ENCODE measurements around the gene TMCC2.
"Not testable (repeated sequence)": the region's sequence is repeated elsewhere in the genome, so short reads cannot be mapped to it uniquely, and the experiment has no call there.

Gene TMCC2

DNA sequence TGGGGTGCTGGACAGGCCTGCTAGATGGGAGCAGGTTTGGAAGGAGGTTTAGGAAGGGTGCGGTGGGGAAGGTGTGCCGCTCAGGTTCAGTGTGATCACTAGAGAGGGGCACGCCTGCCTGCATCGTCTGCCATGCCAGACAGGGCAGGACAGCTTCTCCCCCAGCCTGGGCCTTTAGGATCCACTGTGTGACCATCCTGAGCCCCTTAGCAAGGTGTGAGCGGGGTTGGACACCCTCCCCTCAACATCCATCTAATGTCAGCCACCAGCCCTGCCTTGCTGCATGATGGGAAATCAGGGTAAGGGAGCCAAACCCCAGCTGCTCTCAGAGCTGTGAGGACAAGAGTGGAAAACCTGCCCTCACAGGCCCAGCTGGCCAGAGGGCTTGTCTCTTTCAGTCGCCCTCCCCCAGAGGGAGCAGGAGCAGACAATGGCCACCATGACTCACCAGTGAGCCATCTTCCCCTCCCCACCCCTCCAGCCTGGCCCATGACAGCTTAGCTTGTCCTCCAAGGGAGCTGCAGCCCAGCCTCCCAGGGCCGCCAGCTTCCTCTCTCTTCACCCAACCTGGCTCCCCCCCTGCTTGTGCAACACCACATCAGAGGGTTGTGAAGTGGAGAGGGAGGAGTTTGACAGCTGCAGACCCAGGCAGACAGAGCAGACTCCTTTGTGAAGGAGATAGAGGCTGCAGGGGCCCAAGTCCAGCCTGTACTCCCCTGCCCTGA, 56.8 kb downstream of the TMCC2 start:
- no peak for FAIRE-seq

DNA sequence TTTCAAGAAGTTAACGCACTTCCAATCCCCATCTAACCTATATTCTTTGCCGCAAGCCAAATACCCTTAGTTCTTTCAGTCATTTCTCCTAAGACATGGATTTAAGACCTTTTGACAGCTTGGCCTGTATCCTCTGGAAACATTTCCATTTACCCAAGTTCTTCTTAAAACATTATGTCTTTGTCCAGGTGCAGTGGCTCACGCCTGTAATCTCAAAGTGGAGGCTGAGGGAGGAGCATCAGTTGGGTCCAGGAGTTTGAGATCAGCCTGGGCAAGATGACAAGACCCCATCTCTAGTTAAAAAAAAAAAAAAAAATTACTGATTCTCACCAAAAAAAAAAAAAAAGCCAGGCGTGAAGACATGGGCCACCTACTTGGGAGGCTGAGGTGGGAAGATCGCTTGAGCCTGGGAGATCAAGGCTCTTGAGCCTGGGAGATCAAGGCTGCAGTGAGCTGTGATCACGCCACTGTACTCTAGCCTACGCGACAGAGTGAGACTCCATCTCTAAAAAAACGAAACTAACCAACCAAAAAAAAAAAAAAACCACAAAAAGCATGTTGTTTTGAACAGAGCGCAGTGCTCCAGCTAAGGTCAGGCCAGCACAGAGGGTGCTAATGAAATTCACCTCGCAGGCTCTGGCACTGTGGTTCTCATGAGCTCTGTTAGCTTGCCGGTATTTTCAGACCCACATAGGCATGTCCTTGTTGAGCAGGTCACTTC, 57.8 kb downstream of the TMCC2 start:
- no peak for FAIRE-seq

DNA sequence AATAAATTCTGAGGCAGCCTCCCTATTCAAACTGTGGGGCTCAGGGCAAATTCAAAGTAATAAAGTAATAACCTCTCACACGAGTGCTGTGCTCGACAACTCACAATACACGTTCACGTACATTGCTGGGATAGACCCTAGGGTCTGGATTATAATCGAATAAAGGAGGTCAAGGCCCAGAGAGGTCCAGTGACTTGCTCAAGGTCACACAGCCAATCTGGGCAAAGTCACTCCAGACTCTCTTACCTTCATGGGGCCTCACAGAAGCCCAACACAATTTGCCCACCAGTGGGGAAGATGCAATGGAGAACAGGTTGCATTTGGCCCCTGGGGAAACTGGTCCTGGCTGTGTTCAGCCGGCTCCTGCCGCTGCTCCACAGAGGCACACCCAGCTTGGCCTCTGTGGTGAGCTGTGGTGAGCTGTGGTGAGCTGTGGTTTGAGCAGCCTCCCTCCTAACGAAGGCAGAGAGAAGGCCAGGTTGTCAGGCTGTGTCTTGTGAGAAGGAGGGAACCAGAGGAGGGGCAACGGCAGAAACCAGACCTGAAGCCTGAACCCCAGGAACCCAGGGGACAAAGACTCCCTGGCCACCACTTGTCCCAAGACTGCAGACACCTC, 58.7 kb downstream of the TMCC2 start:
- FAIRE-seq = no peak

DNA sequence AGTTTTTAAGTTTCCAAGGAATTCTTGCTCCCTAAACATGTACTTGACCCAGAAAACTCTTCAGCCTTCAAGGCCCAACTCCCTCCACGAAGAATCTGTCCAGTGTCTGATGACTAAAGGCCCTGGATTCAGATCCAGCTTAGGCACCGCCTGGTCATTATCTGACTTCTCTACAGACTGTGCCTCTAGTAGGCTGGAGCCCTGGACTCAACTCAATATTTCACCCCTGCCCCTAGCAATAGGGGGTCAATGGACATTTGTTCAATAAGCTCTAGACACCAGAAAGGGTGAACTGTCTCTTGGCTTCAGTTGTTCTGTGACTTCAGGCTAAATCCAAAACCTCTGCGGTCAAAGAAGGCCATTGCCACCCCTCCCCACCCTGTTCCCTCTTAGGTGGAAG, 59.3 kb downstream of the TMCC2 start:
- no peak for FAIRE-seq

DNA sequence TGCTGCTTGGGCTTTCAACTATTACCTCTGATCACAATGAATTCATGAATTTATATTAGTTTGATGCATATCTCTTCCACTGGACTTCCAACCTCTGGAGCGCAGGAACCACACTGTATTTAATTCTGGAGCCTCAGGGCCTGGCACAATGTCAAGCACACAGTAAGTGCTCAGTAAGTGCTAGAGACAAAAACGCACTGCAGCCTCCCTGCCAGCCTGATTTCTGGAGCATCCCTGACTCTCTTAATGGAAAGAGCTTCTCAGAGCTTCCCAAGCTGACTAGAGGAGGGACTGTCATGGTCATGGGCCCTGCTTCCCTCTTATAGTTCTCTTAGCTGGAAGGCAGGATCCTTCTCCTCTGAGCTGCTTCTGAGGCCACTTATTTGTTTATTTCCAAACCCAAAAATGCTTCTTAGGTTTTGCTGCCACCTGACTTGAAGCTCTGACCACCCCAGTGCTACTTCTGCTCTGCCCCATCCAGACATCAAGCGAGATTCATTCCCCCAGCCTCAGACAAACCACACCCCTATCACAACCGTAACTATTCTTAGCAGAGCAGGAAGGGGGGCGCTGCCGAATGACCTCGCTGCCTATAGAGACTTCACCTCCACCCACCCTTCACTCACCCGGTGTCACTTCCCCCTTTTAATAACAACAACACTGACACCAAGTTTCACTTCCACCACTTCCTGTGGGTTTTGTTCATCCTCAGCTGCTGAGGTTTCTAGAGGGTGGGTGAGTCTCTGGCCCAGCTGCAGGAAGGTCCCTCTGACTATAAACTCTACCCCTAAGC, 60.2 kb downstream of the TMCC2 start:
- no peak for FAIRE-seq

DNA sequence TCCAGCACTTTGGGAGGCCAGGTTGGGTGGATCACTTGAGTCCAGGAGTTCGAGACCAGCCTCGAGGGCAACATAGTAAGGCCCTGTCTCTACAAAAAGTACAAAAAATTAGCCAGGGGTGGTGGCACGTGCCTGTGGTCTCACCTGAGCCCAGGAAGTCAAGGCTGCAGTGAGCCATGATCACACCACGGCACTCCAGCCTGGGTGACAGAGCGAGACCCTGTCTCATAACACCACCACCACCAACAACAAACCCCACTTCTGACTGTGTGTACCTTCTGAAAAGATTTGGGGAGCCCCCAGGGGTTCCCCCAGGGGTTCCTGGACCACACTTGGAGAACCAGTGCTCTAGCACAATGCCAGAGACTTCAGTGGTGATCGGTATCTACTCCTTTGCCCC, 63.9 kb downstream of the TMCC2 start:
- no peak for FAIRE-seq

DNA sequence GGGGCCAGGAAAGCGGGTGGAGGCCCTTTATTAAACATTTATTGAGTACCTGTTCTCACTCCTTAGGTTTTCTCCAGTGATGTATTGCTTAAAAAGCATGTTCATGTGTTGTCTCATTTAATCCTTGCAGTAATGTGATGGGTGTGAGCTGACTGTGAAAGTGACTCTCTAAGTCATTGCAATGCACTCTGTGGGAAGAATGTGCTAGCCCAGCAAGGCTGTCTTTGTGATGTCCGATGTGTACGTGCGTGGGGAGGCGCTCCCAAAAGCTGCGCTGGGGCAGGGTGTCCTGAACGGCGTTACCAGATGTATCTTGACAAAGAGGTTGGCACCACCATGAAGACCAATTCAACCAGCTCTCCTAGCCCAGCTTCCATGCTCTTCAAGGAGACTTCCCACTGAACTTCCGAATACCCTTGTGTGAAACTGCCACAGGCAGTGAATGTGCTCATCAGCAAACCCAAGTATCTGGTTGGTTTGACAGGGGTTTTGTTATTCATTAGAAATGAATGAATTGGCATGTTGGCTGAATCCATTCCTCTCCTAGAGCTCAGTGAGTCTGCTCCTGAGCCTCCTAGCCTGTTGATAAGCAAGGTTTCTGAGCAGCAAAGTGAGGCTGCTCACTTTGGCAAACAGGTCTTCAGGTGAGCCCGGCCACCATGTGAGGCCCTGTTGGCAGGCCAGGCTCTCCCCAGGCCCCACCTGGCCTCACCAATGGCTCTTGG, 65.8 kb downstream of the TMCC2 start:
- no peak for FAIRE-seq

DNA sequence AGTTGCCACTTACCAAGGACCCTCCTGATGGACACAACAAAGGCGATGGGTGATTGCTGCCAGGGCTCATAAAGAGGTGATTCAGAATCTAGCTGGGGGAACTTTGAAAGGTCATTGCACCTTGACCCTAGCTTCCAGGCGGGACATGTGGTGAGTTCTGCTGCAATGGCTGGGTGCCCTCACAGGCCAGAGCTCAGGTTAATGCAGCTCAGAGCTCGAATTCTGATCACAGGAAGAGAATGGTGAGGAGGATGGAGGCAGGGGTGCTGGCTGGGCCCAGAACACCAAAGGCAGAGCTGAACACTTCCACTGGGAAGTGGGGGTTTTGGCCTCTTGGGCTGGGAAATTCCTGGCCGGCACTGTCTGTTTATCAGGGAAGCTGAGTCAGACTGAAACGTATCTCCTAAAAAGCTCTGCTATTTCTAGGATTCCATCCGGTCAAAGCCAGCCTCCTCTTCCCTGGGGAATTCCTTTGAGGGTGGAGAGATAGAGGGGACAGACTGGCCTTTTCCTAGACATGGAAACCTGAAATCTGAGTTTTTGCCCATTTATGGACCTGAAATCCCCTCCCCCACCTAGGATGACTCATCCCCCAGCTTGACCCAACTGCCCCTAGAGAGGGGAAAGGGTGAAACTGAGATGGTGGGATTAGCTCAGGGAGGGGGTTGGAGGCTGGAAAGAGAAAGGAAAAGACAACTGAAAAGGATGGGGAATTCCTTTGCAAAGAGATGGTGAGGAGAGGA, 66.6 kb downstream of the TMCC2 start:
- FAIRE-seq = no peak

DNA sequence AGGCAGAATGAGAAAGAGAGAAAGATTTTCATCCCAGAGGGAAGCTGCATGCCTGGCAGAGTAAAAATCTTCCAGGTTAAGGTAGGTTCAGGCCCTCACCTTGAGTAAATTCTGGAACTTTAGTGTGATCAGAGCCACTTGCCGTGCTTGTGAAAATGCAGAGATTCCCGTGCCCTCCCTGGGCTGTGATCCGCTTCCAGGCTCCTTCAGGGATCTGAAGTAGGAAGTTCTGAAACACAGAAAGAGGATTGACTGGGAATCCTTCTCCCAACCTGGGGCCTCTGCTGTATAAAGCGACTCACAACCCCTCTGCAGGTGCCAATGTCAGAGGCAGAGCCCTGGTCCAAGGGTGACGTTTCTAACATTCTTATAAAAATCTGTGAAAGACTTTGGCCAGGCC, 67.2 kb downstream of the TMCC2 start:
- no peak for FAIRE-seq

DNA sequence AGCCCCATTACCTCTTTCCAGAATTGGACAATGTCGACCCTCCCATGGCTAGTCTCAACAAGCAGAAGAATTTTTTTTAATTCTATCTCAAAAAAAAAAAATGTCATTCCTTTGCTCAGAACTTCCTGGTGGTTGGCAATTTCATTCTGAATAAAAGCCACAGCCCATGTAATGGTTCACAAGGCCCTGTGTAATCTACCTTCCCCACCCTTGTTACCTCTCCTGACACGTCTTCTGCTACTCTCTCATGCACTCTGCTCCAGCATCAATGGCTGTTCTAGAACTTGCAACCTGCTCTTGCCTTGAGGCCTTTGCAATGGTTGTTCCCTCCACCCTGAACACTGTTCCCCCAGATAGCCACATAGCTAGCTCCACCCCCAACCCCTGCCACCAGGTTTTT, 68.4 kb downstream of the TMCC2 start:
- FAIRE-seq = no peak

DNA sequence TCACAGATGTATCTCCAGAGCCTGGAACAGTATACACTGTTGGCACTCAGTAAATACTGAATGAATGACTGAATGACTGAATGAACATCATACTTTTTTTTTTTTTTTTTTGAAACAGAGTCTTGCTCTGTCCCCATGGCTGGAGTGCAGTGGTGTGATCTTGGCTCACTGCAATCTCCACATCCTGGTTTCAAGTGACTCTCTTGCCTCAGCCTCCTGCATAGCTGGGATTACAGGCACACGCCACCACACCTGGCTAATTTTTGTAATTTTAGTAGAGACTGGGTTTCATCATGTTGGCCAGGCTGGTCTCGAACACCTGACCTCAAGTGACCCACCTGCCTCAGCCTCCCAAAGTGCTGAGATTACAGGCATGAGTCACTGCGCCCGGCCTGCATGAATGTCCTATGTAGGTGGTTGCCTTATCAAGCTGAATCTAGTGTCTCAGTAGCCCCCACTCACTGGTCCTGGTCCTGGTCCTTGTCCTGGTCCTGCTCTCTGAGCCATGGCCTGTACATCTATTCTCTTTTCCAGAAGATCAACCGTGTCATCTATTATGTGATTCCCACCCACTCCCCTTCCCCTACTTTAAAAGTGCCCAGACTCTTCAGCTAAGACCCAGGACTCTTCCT, 69.9 kb downstream of the TMCC2 start:
- not testable (repeated sequence) for FAIRE-seq

DNA sequence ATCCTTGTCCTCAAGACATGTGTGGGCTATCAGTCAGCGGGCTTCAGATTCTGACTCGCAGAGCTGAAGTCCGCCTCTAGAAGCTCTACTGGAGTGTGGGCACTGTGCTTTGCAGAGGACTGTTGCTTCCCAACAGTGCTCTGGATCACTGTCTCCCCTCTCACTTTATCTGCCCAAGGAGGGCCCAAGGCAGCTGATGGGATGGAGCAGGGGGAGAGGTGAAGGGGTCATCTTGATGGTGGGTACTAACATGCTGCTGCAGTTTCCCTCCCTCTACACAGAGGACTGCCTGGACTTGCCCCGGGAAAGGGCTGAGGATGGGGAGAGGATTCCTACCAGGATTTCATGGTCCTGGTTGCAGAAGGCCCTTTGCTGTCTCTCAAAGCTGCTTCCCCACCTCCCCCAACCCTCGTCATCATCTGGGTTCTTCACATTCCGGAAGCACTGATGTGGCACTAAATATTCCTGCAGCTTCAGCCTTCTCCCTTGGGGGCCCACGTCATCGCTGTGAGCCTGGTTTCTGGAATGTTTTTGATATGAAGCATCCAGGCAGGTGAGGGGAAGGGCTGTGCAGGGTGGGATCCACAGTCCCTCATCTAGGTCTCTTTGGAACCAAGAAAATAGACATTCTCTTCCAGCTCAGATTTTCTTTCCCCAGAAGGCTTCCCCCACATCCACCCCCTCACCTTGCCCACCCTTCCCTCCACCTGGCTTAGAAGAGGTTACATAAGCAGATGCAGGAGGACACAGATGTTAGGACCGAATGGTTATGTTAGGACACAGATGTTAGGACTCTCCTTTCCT, 70.6 kb downstream of the TMCC2 start:
- FAIRE-seq = no peak

DNA sequence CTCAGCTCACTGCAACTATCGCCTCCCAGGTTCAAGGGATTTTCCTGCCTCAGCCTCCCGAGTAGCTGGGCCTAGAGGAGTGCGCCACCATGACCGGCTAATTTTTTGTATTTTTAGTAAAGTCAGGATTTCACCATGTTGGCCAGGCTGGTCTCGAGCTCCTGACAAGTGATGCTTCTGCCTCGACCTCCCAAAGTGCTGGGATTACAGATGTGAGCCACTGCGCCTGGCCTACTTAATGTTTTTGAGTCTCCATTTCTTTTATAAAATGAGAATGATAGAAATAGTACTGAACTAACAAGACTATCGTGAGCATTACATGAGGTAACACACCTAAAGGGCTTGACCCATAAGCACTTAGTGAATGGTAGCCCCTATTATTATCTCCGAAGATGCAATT, 72.4 kb downstream of the TMCC2 start:
- FAIRE-seq = no peak

DNA sequence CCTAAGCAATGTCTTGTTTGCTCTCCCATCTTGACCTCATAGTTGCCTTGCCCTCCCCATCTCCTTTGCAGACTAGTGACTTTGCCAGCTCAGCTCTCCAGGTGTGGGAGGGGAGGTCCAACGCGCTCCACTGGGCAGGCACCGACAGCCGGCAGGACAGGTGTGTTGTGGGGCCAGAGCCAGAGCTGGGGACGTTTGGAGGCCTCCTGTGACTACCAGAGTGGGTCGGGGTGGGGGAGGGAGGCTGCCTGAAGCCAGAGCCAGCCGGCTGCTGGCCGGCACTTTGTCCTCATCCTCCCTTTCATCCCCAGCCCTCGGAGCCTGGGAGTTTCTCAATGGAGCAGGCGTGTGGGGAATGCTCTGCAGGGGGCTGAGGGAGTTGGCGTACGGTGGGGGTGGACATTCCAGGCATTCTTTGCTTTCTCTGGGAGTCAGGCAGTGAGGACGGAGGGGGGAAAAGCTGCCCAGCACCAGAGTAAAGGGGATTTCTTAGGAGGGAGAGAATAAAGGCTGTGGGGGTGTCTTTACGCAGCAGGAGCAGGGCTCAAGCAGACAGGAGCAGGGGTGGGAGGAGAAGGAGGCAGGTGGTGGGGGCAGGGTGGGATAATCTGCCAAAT, 73.6 kb downstream of the TMCC2 start:
- no peak for FAIRE-seq

DNA sequence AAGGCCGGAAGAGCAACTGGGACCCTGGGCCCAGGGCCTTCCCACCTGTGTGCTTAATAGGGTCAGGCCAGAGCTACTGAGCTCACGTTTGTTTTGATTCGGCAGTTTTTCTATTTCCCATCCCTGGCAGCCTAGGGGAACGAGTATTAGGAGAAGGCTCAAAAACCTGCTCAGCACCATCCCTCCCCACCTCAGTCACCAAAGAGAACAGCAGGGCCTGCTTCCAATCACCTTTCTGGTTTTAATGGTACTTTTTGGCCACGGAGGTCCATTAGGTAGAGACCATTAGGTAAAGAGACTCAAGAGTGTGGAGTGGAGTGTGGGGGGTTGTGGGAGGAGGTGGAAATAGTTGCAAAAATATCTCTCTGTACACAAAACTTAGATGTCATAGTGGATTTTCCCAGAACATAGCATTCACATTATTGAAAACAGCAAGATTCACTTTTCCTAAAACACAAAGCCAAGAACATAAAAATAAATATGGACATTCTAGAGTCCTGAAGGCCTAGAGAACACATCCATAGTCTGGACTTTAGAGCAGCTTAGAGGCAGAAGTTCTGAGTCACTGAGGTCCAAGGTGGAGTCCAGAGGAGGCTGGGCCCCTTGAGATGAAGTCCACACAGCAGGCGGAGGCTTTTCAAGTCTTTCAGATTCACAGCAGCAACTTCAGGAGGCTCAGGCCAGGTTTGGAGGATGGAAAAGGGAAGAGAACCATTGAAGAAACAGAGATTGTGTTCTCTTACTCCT, 74.3 kb downstream of the TMCC2 start:
- no peak for FAIRE-seq

DNA sequence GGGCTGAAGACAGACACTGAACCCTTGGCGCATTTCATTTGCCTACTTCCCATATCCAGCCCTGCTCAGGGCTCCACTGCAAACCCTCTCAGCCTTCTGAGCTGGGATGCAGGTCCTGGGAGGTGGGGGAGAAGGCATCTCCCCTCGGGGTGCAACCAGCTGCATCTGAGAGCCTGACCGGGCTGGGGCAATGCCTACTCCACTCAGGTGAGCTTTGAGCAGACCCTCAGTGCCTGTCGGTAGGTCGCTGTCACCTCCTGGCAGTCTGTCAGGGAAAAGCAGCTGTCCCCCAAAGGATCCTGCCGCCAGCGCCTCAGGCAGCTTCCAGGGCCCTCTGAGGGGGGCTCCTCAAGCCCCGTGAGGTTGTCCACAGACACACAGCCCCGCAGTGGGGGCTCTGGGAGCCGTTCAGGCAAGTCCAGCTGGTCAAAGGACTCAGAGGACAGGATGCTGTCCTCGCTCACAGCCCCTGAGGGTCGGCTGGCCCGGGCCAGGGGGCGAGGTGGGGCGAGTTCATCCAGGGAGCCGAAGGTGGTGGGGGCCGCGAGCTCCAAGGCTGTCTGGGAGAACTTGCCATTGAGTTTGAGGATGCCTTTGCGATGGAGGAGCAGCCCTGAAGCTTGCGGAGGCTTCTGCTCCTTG, 75.6 kb downstream of the TMCC2 start:
- FAIRE-seq = no peak

DNA sequence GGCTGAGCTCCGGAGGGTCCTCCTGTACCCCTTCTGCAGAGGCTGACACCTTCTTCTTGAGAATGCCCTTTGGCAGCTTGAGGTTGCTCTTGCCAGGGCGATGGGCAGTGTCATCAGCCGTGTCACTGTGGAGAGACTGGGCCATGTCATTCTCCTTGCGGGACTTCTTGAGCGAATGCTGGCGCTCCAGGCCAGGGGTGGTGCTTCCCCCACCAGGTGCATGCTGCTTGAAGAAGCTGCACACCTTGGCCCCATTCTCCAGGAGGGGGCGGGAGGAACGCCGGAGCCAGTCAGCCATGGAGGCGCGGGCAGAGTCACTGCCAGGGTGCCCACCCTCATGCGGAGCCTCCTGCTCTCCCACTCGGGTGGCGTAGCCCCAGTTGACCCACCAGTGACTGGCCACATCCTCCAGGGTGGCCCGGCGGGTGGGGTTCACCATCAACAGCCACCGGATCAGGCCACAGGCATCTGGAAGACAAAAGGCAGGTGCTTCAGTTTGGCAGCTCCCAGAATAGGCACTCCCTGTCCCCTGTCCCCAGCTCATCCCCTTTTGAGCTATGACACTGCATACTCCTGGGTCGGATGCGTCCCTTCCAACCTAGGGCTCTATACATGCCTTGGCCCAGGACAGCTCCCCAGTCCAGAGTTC, 76.4 kb downstream of the TMCC2 start:
- no peak for FAIRE-seq

DNA sequence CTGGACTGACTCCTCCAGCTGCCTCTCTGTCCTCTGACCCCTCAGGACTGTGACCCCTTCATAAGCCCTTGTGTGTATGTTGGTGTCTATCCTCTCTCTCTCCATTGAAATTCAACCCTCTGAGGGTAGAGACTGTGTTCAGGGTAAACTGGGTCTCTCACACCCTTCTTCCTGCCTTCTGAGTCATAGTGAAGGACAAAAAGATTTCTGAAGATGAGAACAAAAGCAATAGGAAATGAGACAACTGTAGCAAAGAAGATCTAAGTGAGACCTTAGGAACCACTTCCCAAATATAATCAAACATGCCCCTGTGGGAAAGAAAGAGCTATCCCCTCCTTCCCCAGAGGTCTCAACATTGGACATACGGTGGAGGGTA, 76.9 kb downstream of the TMCC2 start:
- FAIRE-seq = no peak
